ENCODE measurements around the gene FDCSP. TPM values are rescaled to one million over a fixed set of nuclear protein-coding genes. Genes with fewer than 3 reads are reported as not detected.

Gene FDCSP
- total and polyA plus RNA-seq, 4 donors, result 0.87 to 6.0 TPM; not detected in 2

DNA sequence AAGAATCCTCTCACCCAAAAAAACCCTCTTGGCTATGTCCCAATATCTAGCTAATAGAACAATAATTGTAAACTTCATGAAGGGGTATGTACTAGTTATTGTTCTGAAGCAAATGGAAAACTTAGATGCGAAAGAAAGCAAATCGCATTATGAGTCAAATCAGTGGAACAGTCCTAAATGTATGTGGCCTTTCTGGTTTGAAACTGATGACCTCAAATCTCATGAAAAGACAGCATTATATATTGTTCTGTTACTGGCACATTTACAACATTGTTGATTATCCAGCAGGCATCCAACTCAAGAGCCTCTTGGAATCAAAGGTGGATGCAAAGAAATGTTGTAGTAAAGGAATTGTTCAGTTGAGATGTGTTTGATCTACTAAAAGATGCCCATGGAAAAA lies 51.2 kb downstream of the FDCSP start:
- ATAC-seq (ENCODE audit: insufficient read depth, low FRiP score), result no peak
- TF ChIP-seq, protein P1, sequence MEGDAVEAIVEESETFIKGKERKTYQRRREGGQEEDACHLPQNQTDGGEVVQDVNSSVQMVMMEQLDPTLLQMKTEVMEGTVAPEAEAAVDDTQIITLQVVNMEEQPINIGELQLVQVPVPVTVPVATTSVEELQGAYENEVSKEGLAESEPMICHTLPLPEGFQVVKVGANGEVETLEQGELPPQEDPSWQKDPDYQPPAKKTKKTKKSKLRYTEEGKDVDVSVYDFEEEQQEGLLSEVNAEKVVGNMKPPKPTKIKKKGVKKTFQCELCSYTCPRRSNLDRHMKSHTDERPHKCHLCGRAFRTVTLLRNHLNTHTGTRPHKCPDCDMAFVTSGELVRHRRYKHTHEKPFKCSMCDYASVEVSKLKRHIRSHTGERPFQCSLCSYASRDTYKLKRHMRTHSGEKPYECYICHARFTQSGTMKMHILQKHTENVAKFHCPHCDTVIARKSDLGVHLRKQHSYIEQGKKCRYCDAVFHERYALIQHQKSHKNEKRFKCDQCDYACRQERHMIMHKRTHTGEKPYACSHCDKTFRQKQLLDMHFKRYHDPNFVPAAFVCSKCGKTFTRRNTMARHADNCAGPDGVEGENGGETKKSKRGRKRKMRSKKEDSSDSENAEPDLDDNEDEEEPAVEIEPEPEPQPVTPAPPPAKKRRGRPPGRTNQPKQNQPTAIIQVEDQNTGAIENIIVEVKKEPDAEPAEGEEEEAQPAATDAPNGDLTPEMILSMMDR (IDR thresholded peaks at IDR 0.05; ENCODE audit: control extremely low read depth, extremely low read depth), result no peak
- Histone ChIP-seq H3K27me3 (ENCODE audit: control insufficient read depth in 3 of 3, insufficient read depth in 3 of 3, low read length in 2 of 3) (no peaks in the 10 kb centered on the region), H3K9me3 (ENCODE audit: control insufficient read depth in 4 of 4, insufficient read depth in 3 of 4, low read length in 3 of 4) (peaks cover 0 to 2% (median 0%) of the 10 kb centered on the region in 4 donors), H3K4me3 (no peak overlapping the region), H3K36me3 (ENCODE audit: control insufficient read depth in 4 of 4, insufficient read depth in 4 of 4, low read length in 4 of 4) (no peaks in the 10 kb centered on the region), H3K27ac (ENCODE audit: low read depth in 1 of 2, low read length in 1 of 2) (no peak overlapping the region), H3K9ac (ENCODE audit: insufficient read depth in 1 of 2, low read length in 2 of 2) (no peak overlapping the region), H3K4me1 (ENCODE audit: control insufficient read depth in 5 of 5, insufficient read depth in 5 of 5, low read length in 5 of 5) (peaks cover 0 to 1% (median 0%) of the 10 kb centered on the region in 5 donors)
- no peak for DNase-seq
- 94 to 96% methylated on average over 2 of the region's 2 CpGs for WGBS, 2 donors

DNA sequence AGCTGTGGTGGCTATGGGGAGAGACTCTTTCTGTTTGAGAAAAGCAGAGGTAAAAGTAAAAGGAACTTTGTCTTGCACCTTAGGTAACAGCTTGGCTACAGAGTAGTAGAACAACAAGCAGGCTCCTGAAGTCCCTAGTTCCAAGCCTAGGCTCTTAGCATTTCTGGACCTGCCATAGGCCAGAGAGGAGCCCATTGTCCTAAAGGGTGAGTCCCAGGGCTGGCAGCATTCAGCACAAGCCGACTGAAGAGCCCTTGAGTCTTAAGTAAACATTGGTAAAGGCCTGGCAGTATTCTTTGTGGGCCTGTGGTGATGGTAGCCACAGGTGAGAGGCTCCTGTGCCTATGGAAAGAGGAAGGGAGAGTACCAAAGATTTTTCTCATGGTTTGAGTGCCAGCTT lies 54.6 kb downstream of the FDCSP start:
- TF ChIP-seq, protein P1 (IDR thresholded peaks at IDR 0.05; ENCODE audit: control extremely low read depth, extremely low read depth), result no peak
- peaks cover 0 to 1% (median 0%) of the 10 kb centered on the region in 5 donors for H3K4me1 ChIP-seq (ENCODE audit: control insufficient read depth in 5 of 5, insufficient read depth in 5 of 5, low read length in 5 of 5)
- H3K4me3 ChIP-seq, result no peak overlapping the region
- no peaks in the 10 kb centered on the region for H3K36me3 ChIP-seq (ENCODE audit: control insufficient read depth in 4 of 4, insufficient read depth in 4 of 4, low read length in 4 of 4)
- DNase-seq (peak in 1 of 3 donors; percentile 13), ATAC-seq (ENCODE audit: insufficient read depth, low FRiP score) (peak; percentile 85)
- no peak overlapping the region for H3K27ac ChIP-seq (ENCODE audit: low read depth in 1 of 2, low read length in 1 of 2)
- no peak overlapping the region for H3K9ac ChIP-seq (ENCODE audit: insufficient read depth in 1 of 2, low read length in 2 of 2)
- no peaks in the 10 kb centered on the region for H3K27me3 ChIP-seq (ENCODE audit: control insufficient read depth in 3 of 3, insufficient read depth in 3 of 3, low read length in 2 of 3)
- H3K9me3 ChIP-seq (ENCODE audit: control insufficient read depth in 4 of 4, insufficient read depth in 3 of 4, low read length in 3 of 4), result peaks cover 0 to 2% (median 0%) of the 10 kb centered on the region in 4 donors
- 19 to 65% methylated on average over 1 of the region's 1 CpG for WGBS, 2 donors

Other genes with a start within 250 kb of the FDCSP start
- gene STATH, start 230.2 kb upstream of the FDCSP start, total RNA-seq, result not detected
- gene STATH, start 230.2 kb upstream of the FDCSP start, polyA plus RNA-seq, result not detected
- not detected for gene HTN3, start 197.7 kb upstream of the FDCSP start, total RNA-seq
- gene HTN3, start 197.7 kb upstream of the FDCSP start, polyA plus RNA-seq, result not detected
- gene HTN1, start 175.7 kb upstream of the FDCSP start, total RNA-seq, result not detected
- not detected for gene HTN1, start 175.7 kb upstream of the FDCSP start, polyA plus RNA-seq
- not detected for gene PRR27, start 71.9 kb upstream of the FDCSP start, total RNA-seq
- not detected for gene PRR27, start 71.9 kb upstream of the FDCSP start, polyA plus RNA-seq
- gene ODAM, start 30.4 kb upstream of the FDCSP start, total RNA-seq, result 1 to 10 TPM; 2.4 to 8.8 TPM
- 1 to 10 TPM; 1.6 to 3.2 TPM for gene ODAM, start 30.4 kb upstream of the FDCSP start, polyA plus RNA-seq
- gene CSN3, start 16.5 kb downstream of the FDCSP start, total RNA-seq, result not detected
- not detected for gene CSN3, start 16.5 kb downstream of the FDCSP start, polyA plus RNA-seq
- not detected for gene CABS1, start 108.9 kb downstream of the FDCSP start, total RNA-seq
- gene CABS1, start 108.9 kb downstream of the FDCSP start, polyA plus RNA-seq, result not detected
- gene SMR3A, start 134.6 kb downstream of the FDCSP start, total RNA-seq, result not detected
- gene SMR3A, start 134.6 kb downstream of the FDCSP start, polyA plus RNA-seq, result not detected
- gene SMR3B, start 157.0 kb downstream of the FDCSP start, total RNA-seq, result not detected
- gene SMR3B, start 157.0 kb downstream of the FDCSP start, polyA plus RNA-seq, result not detected
- not detected for gene OPRPN, start 171.8 kb downstream of the FDCSP start, total RNA-seq
- not detected for gene OPRPN, start 171.8 kb downstream of the FDCSP start, polyA plus RNA-seq
- not detected for gene MUC7, start 246.1 kb downstream of the FDCSP start, total RNA-seq
- not detected for gene MUC7, start 246.1 kb downstream of the FDCSP start, polyA plus RNA-seq

All from lung (tissue), 12 donors.